Ascending aorta (tissue), 2 donors: ENCODE results near the gene MUC12. TPM values are rescaled to one million over a fixed set of nuclear protein-coding genes. Genes with fewer than 3 reads are reported as not detected.
"Not testable (repeated sequence)": the region's sequence is repeated elsewhere in the genome, so short reads cannot be mapped to it uniquely, and the experiment has no call there.

Experiments
- DNase-seq, 2 donors: peaks; one replicate each; pipeline ENCODE4 v3.0.0-alpha.2; 2019; ENCODE audit warnings: low spot score in 2 of 2
- H3K27ac ChIP-seq, 2 donors: fragments of 200-600 bp; sonication (generic); one replicate each; pipeline ENCODE4 v1.5.1; 2016 to 2017; ENCODE audit warnings: mild to moderate bottlenecking in 1 of 2
- H3K27me3 ChIP-seq: fragments of 200-600 bp; sonication (generic); one replicate; pipeline ENCODE4 v1.5.1; 2017
- H3K36me3 ChIP-seq, 2 donors: fragments of 200-600 bp; sonication (generic); one replicate each; pipeline ENCODE4 v1.5.1; 2016
- H3K4me1 ChIP-seq, 2 donors: fragments of 200-600 bp; sonication (generic); one replicate each; pipeline ENCODE4 v1.5.1; 2016 to 2017; ENCODE audit warnings: mild to moderate bottlenecking in 1 of 2
- H3K4me3 ChIP-seq, 2 donors: fragments of 200-600 bp; sonication (generic); one replicate each; pipeline ENCODE4 v1.5.1; 2016 to 2017; ENCODE audit warnings: mild to moderate bottlenecking in 1 of 2
- H3K9me3 ChIP-seq, 2 donors: fragments of 200-600 bp; sonication (generic); one replicate each; pipeline ENCODE4 v1.5.1; 2016
- intact Hi-C: fragments of 100-400 bp; cut with DNase I; formaldehyde crosslinking; loops from one replicate; pipeline ENCODE4 v1.15.1; 2023
- total RNA-seq: library from RNA; depleted of rRNA; stranded (reverse); fragments of >200 nt; gene quantifications from one replicate; pipeline ENCODE4 v1.1.0, GENCODE V29; 2016
- TF ChIP-seq, protein P1 (sequence below), 3 experiments: fragments of 200-600 bp in 2 of 3; fragments of 450-650 bp in 1 of 3; sonication (generic) in 2 of 3; IDR thresholded peaks; one replicate each; pipeline ENCODE4 v1.5.1; 2016 to 2019; ENCODE audit warnings: antibody characterized with exemption in 3 of 3, mild to moderate bottlenecking in 1 of 3, moderate library complexity in 1 of 3

Gene MUC12
- total RNA-seq, 1 donor from 2014 or later: 0.85 TPM

- no peak for DNase-seq
- no peaks in the 10 kb centered on the region for H3K4me1 ChIP-seq
- no peak overlapping the region for H3K4me3 ChIP-seq
- no peak overlapping the region for H3K27ac ChIP-seq
- H3K27me3 ChIP-seq: no peaks in the 10 kb centered on the region
- intact Hi-C loops: loop anchor here (1.0 kb wide), 1 partner anchor 162 kb away; no protein-coding TSS in a partner anchor
- H3K36me3 ChIP-seq: no peaks in the 10 kb centered on the region
- H3K9me3 ChIP-seq: no peaks in the 10 kb centered on the region
- TF ChIP-seq, protein P1, sequence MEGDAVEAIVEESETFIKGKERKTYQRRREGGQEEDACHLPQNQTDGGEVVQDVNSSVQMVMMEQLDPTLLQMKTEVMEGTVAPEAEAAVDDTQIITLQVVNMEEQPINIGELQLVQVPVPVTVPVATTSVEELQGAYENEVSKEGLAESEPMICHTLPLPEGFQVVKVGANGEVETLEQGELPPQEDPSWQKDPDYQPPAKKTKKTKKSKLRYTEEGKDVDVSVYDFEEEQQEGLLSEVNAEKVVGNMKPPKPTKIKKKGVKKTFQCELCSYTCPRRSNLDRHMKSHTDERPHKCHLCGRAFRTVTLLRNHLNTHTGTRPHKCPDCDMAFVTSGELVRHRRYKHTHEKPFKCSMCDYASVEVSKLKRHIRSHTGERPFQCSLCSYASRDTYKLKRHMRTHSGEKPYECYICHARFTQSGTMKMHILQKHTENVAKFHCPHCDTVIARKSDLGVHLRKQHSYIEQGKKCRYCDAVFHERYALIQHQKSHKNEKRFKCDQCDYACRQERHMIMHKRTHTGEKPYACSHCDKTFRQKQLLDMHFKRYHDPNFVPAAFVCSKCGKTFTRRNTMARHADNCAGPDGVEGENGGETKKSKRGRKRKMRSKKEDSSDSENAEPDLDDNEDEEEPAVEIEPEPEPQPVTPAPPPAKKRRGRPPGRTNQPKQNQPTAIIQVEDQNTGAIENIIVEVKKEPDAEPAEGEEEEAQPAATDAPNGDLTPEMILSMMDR (IDR thresholded peaks at IDR 0.05): no peak
Measured at GRCh38 chr7:101059620-101059942, 90.2 kb downstream of the MUC12 start.

GRCh38 chr7:101060992-101061391, 91.6 kb downstream of the MUC12 start:
- no peak overlapping the region for H3K27ac ChIP-seq
- TF ChIP-seq, protein P1 (IDR thresholded peaks at IDR 0.05): no peak
- H3K36me3 ChIP-seq: no peaks in the 10 kb centered on the region
- no peak overlapping the region for H3K4me3 ChIP-seq
- intact Hi-C loops: no loop called here
- DNase-seq: no peak
- no peaks in the 10 kb centered on the region for H3K9me3 ChIP-seq
- no peaks in the 10 kb centered on the region for H3K4me1 ChIP-seq
- no peaks in the 10 kb centered on the region for H3K27me3 ChIP-seq

- H3K27me3 ChIP-seq, H3K36me3 ChIP-seq, DNase-seq, H3K4me1 ChIP-seq, intact Hi-C loops, H3K9me3 ChIP-seq, H3K4me3 ChIP-seq, H3K27ac ChIP-seq: not testable (repeated sequence)
Measured at GRCh38 chr7:101064176-101064550, 94.8 kb downstream of the MUC12 start.

DNA sequence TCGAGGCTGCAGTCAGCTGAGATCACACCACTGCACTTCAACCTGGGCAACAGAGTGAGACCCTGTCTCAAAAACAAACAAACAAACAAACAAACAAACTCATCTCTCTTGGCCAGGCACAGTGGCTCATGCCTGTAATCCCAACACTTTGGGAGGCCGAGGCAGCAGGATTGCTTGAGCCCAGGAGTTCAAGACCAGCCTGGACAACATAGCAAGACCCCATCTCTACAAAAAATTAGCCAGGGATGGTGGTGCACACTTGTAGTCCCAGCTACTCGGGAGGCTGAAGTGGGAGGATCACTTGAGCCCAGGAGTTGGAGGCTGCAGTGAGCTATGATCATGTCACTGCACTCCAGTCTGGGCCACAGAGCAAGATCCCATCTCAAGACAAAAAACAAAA, 95.8 kb downstream of the MUC12 start:
- DNase-seq, H3K27me3 ChIP-seq, H3K4me3 ChIP-seq, H3K9me3 ChIP-seq, H3K27ac ChIP-seq, intact Hi-C loops, H3K4me1 ChIP-seq, H3K36me3 ChIP-seq: not testable (repeated sequence)

DNA sequence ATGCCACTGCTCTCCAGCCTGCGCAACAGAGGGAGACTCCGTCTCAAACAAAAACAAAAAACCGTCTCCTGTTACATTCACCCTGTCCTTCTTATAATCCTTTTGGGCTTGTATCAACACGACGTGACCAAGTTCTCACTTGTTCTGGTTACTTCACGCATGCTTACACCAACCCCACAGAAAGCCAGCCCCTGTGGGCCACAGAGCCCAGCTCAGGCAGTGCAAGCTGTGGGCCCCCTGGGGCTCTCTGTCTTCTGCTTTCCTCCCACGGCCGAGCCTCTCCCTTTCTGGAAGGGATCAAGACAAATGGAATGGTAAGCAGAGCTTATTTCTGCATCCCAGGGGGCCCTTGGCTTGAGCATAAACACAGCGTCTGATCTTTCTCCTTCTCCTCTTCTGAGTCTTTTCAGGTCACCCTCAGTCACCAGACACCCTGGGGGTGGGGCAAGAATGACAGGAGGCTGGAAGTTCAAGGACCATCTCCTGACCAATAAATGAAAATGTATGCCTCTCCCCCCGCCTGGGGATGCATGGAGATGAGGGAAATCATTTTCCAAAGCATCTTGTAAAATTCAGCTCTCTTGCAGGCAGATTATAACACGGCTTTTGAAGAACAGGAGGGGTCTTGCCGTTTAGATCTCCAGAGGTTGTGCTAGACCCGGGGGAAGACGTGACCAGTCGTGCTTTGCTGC, 96.9 kb downstream of the MUC12 start:
- intact Hi-C loops: no loop called here
- no peaks in the 10 kb centered on the region for H3K4me1 ChIP-seq
- H3K27me3 ChIP-seq: no peaks in the 10 kb centered on the region
- no peaks in the 10 kb centered on the region for H3K9me3 ChIP-seq
- H3K27ac ChIP-seq: no peak overlapping the region
- no peak overlapping the region for H3K4me3 ChIP-seq
- DNase-seq: no peak
- TF ChIP-seq, protein P1 (IDR thresholded peaks at IDR 0.05): no peak
- no peaks in the 10 kb centered on the region for H3K36me3 ChIP-seq

GRCh38 chr7:101066833-101067177, 97.4 kb downstream of the MUC12 start:
- DNase-seq: no peak
- no peaks in the 10 kb centered on the region for H3K27me3 ChIP-seq
- H3K4me3 ChIP-seq: no peak overlapping the region
- TF ChIP-seq, protein P1 (IDR thresholded peaks at IDR 0.05): no peak
- no peaks in the 10 kb centered on the region for H3K36me3 ChIP-seq
- no peaks in the 10 kb centered on the region for H3K9me3 ChIP-seq
- intact Hi-C loops: no loop called here
- no peak overlapping the region for H3K27ac ChIP-seq
- no peaks in the 10 kb centered on the region for H3K4me1 ChIP-seq

- Histone ChIP-seq H3K27ac (no peak overlapping the region), H3K4me3 (no peak overlapping the region), H3K36me3 (no peaks in the 10 kb centered on the region), H3K4me1 (no peaks in the 10 kb centered on the region), H3K9me3 (no peaks in the 10 kb centered on the region), H3K27me3 (no peaks in the 10 kb centered on the region)
- DNase-seq: no peak
- TF ChIP-seq, protein P1 (IDR thresholded peaks at IDR 0.05): no peak
- intact Hi-C loops: no loop called here
Measured at GRCh38 chr7:101068401-101068800, 99.0 kb downstream of the MUC12 start.
